DOHH2 (cell line): ENCODE results near the gene CD2.

Source experiments
- CTCF ChIP-seq: fragments of 200-600 bp; sonication (generic); IDR thresholded peaks from one replicate; pipeline ENCODE4 v1.5.1; 2014; ENCODE audit warnings: antibody characterized with exemption, mild to moderate bottlenecking, low read depth, low read length; ENCODE audit not compliant: poor library complexity, severe bottlenecking
- EZH2phosphoT487 ChIP-seq: fragments of 200-600 bp; sonication (generic); IDR thresholded peaks from 2 replicates; pipeline ENCODE4 v1.6.1; 2017; ENCODE audit warnings: borderline replicate concordance, mild to moderate bottlenecking, antibody characterized with exemption, low read length, moderate library complexity, mixed read lengths

- TF ChIP-seq CTCF (no peak), EZH2phosphoT487 (no peak)
These were observed 60.9 kb downstream of the CD2 start for GRCh38 chr1:116814926-116815723.
